GM12875 (cell line): ENCODE data around the gene FTL.
A peak's percentile ranks its signal among the peaks of the same experiment; 100 is the strongest.

Experiments used
- H3K4me3 ChIP-seq: one replicate; pipeline ENCODE4 v1.5.1; 2011; ENCODE audit warnings: low read depth, low read length, control low read depth
- TF ChIP-seq, protein P1 (sequence below): IDR thresholded peaks from 2 replicates; pipeline ENCODE4 v1.5.1; 2011; ENCODE audit warnings: low read depth, mild to moderate bottlenecking, control low read depth, inconsistent platforms, low read length, moderate library complexity, borderline replicate concordance; ENCODE audit not compliant: insufficient read depth

FTL gene

DNA sequence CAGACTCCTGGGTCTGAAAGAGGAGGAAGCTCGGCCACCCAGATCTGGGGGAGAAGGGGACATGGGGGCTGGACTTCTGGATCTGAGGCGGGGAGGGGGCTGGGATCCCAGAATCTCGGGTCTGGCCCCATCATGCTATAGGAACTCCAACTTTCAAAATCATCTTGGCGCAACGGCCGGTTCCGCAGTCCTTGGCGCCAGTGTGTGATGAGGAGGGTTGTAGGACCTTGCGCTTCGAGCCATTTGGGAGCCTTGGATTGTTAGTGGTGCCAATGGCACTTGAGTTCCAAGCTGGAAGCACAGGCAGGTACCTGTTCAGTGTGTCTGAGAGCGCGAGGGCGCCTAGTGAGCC, 28.9 kb downstream of the FTL start:
- TF ChIP-seq, protein P1, sequence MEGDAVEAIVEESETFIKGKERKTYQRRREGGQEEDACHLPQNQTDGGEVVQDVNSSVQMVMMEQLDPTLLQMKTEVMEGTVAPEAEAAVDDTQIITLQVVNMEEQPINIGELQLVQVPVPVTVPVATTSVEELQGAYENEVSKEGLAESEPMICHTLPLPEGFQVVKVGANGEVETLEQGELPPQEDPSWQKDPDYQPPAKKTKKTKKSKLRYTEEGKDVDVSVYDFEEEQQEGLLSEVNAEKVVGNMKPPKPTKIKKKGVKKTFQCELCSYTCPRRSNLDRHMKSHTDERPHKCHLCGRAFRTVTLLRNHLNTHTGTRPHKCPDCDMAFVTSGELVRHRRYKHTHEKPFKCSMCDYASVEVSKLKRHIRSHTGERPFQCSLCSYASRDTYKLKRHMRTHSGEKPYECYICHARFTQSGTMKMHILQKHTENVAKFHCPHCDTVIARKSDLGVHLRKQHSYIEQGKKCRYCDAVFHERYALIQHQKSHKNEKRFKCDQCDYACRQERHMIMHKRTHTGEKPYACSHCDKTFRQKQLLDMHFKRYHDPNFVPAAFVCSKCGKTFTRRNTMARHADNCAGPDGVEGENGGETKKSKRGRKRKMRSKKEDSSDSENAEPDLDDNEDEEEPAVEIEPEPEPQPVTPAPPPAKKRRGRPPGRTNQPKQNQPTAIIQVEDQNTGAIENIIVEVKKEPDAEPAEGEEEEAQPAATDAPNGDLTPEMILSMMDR, result no peak
- peak overlapping the region; percentile 83 for H3K4me3 ChIP-seq

DNA sequence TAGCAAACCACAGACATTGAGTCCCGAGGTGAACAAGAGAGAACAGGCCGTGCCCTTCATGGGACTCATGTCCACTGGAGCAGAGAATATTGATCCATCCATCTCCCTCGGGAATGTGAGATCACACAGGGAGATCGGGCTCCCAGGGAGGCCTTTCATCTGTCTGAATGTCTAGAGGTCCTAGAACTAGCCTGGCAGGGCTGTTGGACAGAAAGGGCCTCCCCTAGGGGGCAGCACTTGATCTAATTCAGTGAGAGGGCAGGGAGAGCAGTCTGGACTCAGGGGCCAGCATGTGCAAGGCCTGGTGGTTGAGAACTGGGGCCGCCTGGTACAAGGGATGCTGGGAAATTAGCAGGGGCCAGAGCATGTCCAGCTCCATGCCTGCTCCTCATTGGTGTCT, 32.9 kb downstream of the FTL start:
- TF ChIP-seq, protein P1, result peak; percentile 51; the same call in 1 of the 2 replicates
- no peak overlapping the region for H3K4me3 ChIP-seq

DNA sequence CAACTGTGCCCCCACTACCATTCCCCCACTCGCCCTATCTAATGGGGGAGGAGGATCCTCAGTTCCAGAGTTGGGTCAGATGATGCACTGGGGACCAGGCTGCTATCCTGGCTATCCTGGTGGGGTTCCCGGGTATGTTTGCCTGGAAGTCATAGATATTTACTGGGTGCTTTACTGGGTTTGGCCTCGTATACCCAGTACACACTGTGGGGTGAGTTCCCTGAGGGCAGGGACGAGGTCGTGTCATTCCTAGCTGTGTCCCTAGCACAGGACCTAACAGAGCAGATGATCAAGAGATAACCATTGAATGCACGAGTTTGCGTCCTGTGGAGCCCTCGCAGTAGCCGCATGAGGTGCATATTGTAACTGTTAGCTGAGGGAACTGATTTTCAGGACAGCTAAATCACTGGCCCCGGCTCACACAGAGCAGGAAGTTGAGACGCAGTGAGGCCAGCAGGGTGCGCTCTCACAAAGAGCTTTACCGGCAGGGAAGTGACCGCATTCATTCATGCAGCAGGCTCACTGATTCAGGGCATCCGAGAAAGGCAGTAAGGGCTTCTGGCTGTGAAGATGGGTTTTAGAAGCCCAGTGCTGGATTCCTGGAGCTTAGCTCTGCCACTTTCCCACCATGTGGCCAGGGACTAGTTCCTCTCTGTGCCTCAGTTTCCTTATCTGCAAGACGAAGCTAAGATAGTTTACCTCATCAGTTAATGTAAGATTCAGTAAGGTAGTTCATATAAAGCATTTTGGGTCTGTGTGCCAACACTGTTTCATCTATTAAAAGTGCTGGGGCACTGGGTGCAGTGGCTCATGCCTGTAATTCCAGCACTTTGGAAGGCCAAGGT, 34.6 kb downstream of the FTL start:
- TF ChIP-seq, protein P1, result peak; percentile 85
- no peak overlapping the region for H3K4me3 ChIP-seq

DNA sequence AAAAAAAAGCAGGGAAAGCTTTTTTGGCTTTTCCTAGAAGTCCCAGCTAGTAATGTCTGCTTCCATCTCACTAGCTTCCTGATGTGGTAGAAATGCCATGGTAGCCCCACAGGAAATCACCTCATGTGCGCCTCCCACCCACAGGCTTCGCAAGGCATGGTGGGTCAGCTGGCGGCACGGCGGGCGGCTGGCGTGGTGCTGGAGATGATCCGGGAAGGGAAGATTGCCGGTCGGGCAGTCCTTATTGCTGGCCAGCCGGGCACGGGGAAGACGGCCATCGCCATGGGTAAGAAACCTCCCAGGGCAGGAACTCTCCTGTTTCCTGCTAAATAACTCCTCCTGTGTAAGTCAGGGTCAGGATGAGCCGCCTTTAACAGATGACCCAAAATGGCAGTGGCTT, 39.0 kb downstream of the FTL start:
- no peak overlapping the region for H3K4me3 ChIP-seq
- TF ChIP-seq, protein P1, result no peak

DNA sequence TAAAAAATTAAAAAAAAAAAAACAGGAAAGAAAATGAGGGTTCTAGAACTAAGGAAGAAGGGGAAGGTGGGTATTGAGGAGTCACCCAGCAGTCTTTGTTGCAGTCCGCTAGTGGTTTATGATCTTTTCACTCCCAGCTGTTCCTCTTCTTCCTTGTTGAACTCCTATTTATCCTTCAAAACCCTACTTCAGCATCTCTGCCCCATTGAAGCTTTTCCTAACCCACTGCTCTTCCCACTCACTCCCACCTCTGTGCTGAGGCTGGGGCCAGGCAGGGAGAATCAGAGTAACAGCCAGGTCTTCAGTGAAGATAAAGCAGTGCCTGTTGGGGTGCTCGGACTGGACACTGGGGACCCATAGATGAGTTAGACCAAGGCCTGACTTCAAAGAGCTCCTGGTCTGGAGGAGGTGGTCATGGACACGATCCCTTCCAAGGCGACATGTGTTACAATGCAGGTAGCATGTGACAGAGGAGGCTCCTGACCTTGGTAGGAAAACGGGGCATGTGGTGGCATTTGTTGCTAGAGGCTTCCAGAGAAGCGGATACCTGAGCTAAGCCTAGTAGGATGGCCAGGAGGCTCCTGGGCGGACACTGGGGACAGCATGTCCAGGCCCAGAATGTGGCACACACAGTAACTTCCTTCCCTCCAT, 40.0 kb downstream of the FTL start:
- H3K4me3 ChIP-seq, result no peak overlapping the region
- TF ChIP-seq, protein P1, result no peak

DNA sequence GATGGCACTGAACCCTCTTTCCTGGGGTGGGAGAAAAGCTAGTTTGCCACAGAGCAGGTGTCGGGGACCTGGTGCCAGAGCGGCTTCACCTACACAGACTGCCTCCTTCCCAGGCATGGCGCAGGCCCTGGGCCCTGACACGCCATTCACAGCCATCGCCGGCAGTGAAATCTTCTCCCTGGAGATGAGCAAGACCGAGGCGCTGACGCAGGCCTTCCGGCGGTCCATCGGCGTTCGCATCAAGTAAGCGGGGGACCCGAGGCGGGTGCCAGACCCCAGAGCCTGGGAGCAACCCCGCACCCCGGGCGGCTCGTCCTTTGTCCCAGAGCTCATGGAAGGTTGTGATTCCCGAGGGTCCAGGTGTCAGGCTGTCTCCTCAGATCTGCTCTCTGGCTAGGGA, 41.8 kb downstream of the FTL start:
- TF ChIP-seq, protein P1, result no peak
- no peak overlapping the region for H3K4me3 ChIP-seq

DNA sequence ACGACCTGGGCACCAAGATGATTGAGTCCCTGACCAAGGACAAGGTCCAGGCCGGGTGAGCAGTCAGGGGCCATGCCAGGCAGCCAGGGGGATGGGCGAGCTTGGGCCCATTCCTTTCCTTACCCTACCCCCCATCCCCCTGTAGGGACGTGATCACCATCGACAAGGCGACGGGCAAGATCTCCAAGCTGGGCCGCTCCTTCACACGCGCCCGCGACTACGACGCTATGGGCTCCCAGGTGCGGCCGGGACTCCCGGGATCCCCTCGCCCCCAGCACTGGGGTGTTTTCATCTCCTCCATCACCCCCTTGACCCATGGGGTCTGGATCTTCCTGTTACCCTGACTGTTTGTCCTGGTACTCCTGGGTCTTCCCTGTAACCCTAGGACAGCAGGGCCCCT, 44.7 kb downstream of the FTL start:
- TF ChIP-seq, protein P1, result no peak
- no peak overlapping the region for H3K4me3 ChIP-seq
